SU-DHL-6 (cell line): ENCODE data around the gene TTBK2.
"Not testable (repeated sequence)": the region's sequence is repeated elsewhere in the genome, so short reads cannot be mapped to it uniquely, and the experiment has no call there.

Source experiments
- H2AFZ ChIP-seq: fragments of 200-600 bp; sonication (generic); 2 replicates; pipeline ENCODE4 v1.6.1; 2014; ENCODE audit warnings: low read depth, mild to moderate bottlenecking, moderate library complexity, mixed read lengths, antibody characterized with exemption, low read length; ENCODE audit not compliant: severe bottlenecking
- H3F3A ChIP-seq: fragments of 200-600 bp; shearing (Covaris generic); 2 replicates; pipeline ENCODE4 v1.6.0; 2016; ENCODE audit warnings: antibody characterized with exemption, mild to moderate bottlenecking; ENCODE audit not compliant: insufficient read depth
- H3K27ac ChIP-seq: fragments of 200-600 bp; sonication (generic); 2 replicates; pipeline ENCODE4 v1.5.1; 2016; ENCODE audit warnings: low read depth, mild to moderate bottlenecking, low read length, moderate library complexity, mixed read lengths
- H3K27me3 ChIP-seq: fragments of 200-600 bp; sonication (generic), shearing (Covaris generic); 2 replicates; pipeline ENCODE4 v1.6.0; 2014; ENCODE audit warnings: mild to moderate bottlenecking, low read length
- H3K36me3 ChIP-seq: fragments of 200-600 bp; sonication (generic); 2 replicates; pipeline ENCODE4 v1.6.1; 2014; ENCODE audit warnings: mild to moderate bottlenecking, low read length, mixed read lengths
- H3K4me2 ChIP-seq: fragments of 300-600, 200-600 bp; shearing (Covaris generic), sonication (generic); 2 replicates; pipeline ENCODE4 v1.6.0; 2014; ENCODE audit warnings: low read length, low read depth, mild to moderate bottlenecking; ENCODE audit not compliant: poor library complexity, severe bottlenecking
- H3K4me3 ChIP-seq: fragments of 200-600 bp; sonication (generic); 2 replicates; pipeline ENCODE4 v1.5.1; 2014; ENCODE audit warnings: antibody characterized with exemption, low read length, mild to moderate bottlenecking, mixed read lengths; ENCODE audit not compliant: insufficient read depth, poor library complexity, severe bottlenecking
- H3K79me2 ChIP-seq: fragments of 200-600 bp; sonication (generic); 2 replicates; pipeline ENCODE4 v1.6.1; 2014; ENCODE audit warnings: mild to moderate bottlenecking, low read length, moderate library complexity; ENCODE audit not compliant: insufficient read depth
- H3K9ac ChIP-seq: fragments of 200-600 bp; sonication (generic); 2 replicates; pipeline ENCODE4 v1.7.0; 2014; ENCODE audit warnings: mild to moderate bottlenecking, low read length
- H3K9me2 ChIP-seq: fragments of 200-600 bp; sonication (generic); replicated peaks from 2 replicates; pipeline ENCODE4 v1.6.1; 2014; ENCODE audit warnings: low read length; ENCODE audit not compliant: insufficient read depth
- H3K9me3 ChIP-seq: fragments of 200-600 bp; sonication (generic); 2 replicates; pipeline ENCODE4 v1.6.1; 2014; ENCODE audit warnings: low read length, mixed read lengths; ENCODE audit not compliant: insufficient read depth
- H4K20me1 ChIP-seq: fragments of 200-600 bp; sonication (generic); 2 replicates; pipeline ENCODE4 v1.6.1; 2014; ENCODE audit warnings: low read depth, mild to moderate bottlenecking, antibody characterized with exemption, low read length, moderate library complexity, mixed read lengths
- CTCF ChIP-seq: fragments of 200-600 bp; sonication (generic); IDR thresholded peaks from one replicate; pipeline ENCODE4 v1.5.1; 2017; ENCODE audit warnings: antibody characterized with exemption, mild to moderate bottlenecking, low read length, moderate library complexity; ENCODE audit not compliant: insufficient read depth, poor library complexity, severe bottlenecking
- EZH2phosphoT487 ChIP-seq: fragments of 200-600 bp; sonication (generic), shearing (Covaris generic); conservative IDR thresholded peaks from 2 replicates; pipeline ENCODE4 v1.6.1; 2018; ENCODE audit warnings: mild to moderate bottlenecking, antibody characterized with exemption, low read length, moderate library complexity, mixed read lengths

The TTBK2 gene

GRCh38 chr15:42761813-42762212, 158.8 kb downstream of the TTBK2 start:
- H3K4me3 ChIP-seq, H4K20me1 ChIP-seq, H3F3A ChIP-seq, H3K9me2 ChIP-seq, H2AFZ ChIP-seq, H3K4me2 ChIP-seq, H3K27me3 ChIP-seq, H3K9ac ChIP-seq, H3K27ac ChIP-seq, H3K79me2 ChIP-seq, H3K36me3 ChIP-seq: not testable (repeated sequence)
- H3K9me3 ChIP-seq = peaks cover 12% of the 10 kb centered on the region; the same call in 1 of the 2 replicates

- Histone ChIP-seq H3K9me3 (peaks cover 12% of the 10 kb centered on the region; the same call in 1 of the 2 replicates), H3K79me2 (no peaks in the 10 kb centered on the region)
Observed at GRCh38 chr15:42760759-42761158, 159.8 kb downstream of the TTBK2 start.

GRCh38 chr15:42759093-42759492, 161.5 kb downstream of the TTBK2 start:
- H3K4me3 ChIP-seq = no peak overlapping the region
- no peaks in the 10 kb centered on the region for H4K20me1 ChIP-seq
- H3K9ac ChIP-seq = no peak overlapping the region
- H3K27me3 ChIP-seq = no peaks in the 10 kb centered on the region
- H2AFZ ChIP-seq = no peak overlapping the region
- H3F3A ChIP-seq = no peaks in the 10 kb centered on the region
- no peaks in the 10 kb centered on the region for H3K79me2 ChIP-seq
- 0 out of 2 replicates have a peak, but pooled peaks cover 8% of the 10 kb centered on the region for H3K36me3 ChIP-seq
- H3K9me2 ChIP-seq = no peaks in the 10 kb centered on the region
- H3K9me3 ChIP-seq = peaks cover 12% of the 10 kb centered on the region; the same call in 1 of the 2 replicates
- no peak overlapping the region for H3K4me2 ChIP-seq
- no peak for TF ChIP-seq EZH2phosphoT487
- no peak for TF ChIP-seq CTCF
- no peak overlapping the region for H3K27ac ChIP-seq

More at GRCh38 chr15:42760759-42761158, 159.8 kb downstream of the TTBK2 start:
- no peak overlapping the region for H3K27ac ChIP-seq
- H4K20me1 ChIP-seq = no peaks in the 10 kb centered on the region
- TF ChIP-seq CTCF (no peak), EZH2phosphoT487 (no peak)
- no peaks in the 10 kb centered on the region for H3K9me2 ChIP-seq
- H3K4me2 ChIP-seq = no peak overlapping the region
- H3F3A ChIP-seq = no peaks in the 10 kb centered on the region
- H3K36me3 ChIP-seq = 0 out of 2 replicates have a peak, but pooled peaks cover 8% of the 10 kb centered on the region
- H3K9ac ChIP-seq = no peak overlapping the region
- H3K4me3 ChIP-seq = no peak overlapping the region
- H2AFZ ChIP-seq = no peak overlapping the region
- no peaks in the 10 kb centered on the region for H3K27me3 ChIP-seq

GRCh38 chr15:42750306-42750705, 170.3 kb downstream of the TTBK2 start:
- Histone ChIP-seq H3K9ac (no peak overlapping the region), H3K27me3 (no peaks in the 10 kb centered on the region), H4K20me1 (no peaks in the 10 kb centered on the region), H2AFZ (no peak overlapping the region), H3K79me2 (no peaks in the 10 kb centered on the region), H3K9me2 (no peaks in the 10 kb centered on the region), H3K9me3 (no peaks in the 10 kb centered on the region), H3K4me2 (no peak overlapping the region), H3K27ac (no peak overlapping the region), H3F3A (no peaks in the 10 kb centered on the region), H3K36me3 (0 out of 2 replicates have a peak, but pooled peaks cover 3% of the 10 kb centered on the region), H3K4me3 (no peak overlapping the region)
- no peak for TF ChIP-seq EZH2phosphoT487
- no peak for TF ChIP-seq CTCF
